H9 (cell line): ENCODE measurements around the gene DMD. TPM values are rescaled to one million over a fixed set of nuclear protein-coding genes. Genes with fewer than 3 reads are reported as not detected.

Experiments used
- DNase-seq: peaks from one replicate; pipeline ENCODE4 v3.0.0-alpha.2; 2017
- H2AFZ ChIP-seq: one replicate; pipeline ENCODE4 v1.6.1; 2013; ENCODE audit warnings: mild to moderate bottlenecking, low read length, control low read depth, moderate library complexity
- H2AK5ac ChIP-seq: 2 replicates; pipeline ENCODE4 v1.6.1; 2013; ENCODE audit warnings: low read length, control low read depth, mixed read lengths; ENCODE audit not compliant: insufficient read length
- H2BK120ac ChIP-seq: one replicate; pipeline ENCODE4 v1.6.1; 2013; ENCODE audit warnings: low read depth, mild to moderate bottlenecking, low read length, control low read depth, inconsistent platforms; ENCODE audit not compliant: poor library complexity, severe bottlenecking
- H2BK12ac ChIP-seq: 2 replicates; pipeline ENCODE4 v1.6.1; 2013; ENCODE audit warnings: low read length, control low read depth, mixed read lengths, low read depth; ENCODE audit not compliant: insufficient read length
- H2BK15ac ChIP-seq: 2 replicates; pipeline ENCODE4 v1.6.1; 2013; ENCODE audit warnings: low read depth, low read length, control low read depth
- H2BK20ac ChIP-seq: one replicate; pipeline ENCODE4 v1.6.1; 2013; ENCODE audit warnings: low read depth, mild to moderate bottlenecking, low read length, control low read depth, inconsistent platforms; ENCODE audit not compliant: poor library complexity, severe bottlenecking
- H2BK5ac ChIP-seq: 2 replicates; pipeline ENCODE4 v1.6.1; 2013; ENCODE audit warnings: low read length, control low read depth, mixed read lengths; ENCODE audit not compliant: insufficient read length
- H3K14ac ChIP-seq: 2 replicates; pipeline ENCODE4 v1.6.1; 2013; ENCODE audit warnings: low read length, control low read depth; ENCODE audit not compliant: insufficient read depth
- H3K18ac ChIP-seq: 2 replicates; pipeline ENCODE4 v1.6.1; 2013; ENCODE audit warnings: low read depth, mild to moderate bottlenecking, mixed read lengths, low read length, control low read depth; ENCODE audit not compliant: insufficient read length
- H3K23ac ChIP-seq: 2 replicates; pipeline ENCODE4 v1.6.1; 2013; ENCODE audit warnings: low read length, control low read depth, mixed read lengths, low read depth; ENCODE audit not compliant: insufficient read length
- H3K23me2 ChIP-seq: 2 replicates; pipeline ENCODE4 v1.6.1; 2013; ENCODE audit warnings: low read depth, mild to moderate bottlenecking, mixed read lengths, low read length, control low read depth; ENCODE audit not compliant: insufficient read length, poor library complexity, severe bottlenecking
- H3K27ac ChIP-seq: 2 replicates; pipeline ENCODE4 v1.5.1; 2013; ENCODE audit warnings: low read length, control low read depth, mixed read lengths, low read depth; ENCODE audit not compliant: insufficient read length
- H3K27me3 ChIP-seq: 2 replicates; pipeline ENCODE4 v1.6.1; 2013; ENCODE audit warnings: low read length, control low read depth, inconsistent platforms; ENCODE audit not compliant: insufficient read depth
- H3K4ac ChIP-seq: 2 replicates; pipeline ENCODE4 v1.6.1; 2013; ENCODE audit warnings: low read depth, mild to moderate bottlenecking, control low read depth, inconsistent platforms, low read length, moderate library complexity
- H3K4me1 ChIP-seq: 2 replicates; pipeline ENCODE4 v1.6.1; 2013; ENCODE audit warnings: low read length, control low read depth, inconsistent platforms; ENCODE audit not compliant: insufficient read depth
- H3K4me2 ChIP-seq: 2 replicates; pipeline ENCODE4 v1.6.1; 2013; ENCODE audit warnings: low read length, control low read depth, mixed read lengths; ENCODE audit not compliant: insufficient read length, insufficient read depth
- H3K56ac ChIP-seq: 2 replicates; pipeline ENCODE4 v1.6.1; 2013; ENCODE audit warnings: low read depth, mild to moderate bottlenecking, mixed read lengths, low read length, control low read depth; ENCODE audit not compliant: insufficient read length
- H3K79me1 ChIP-seq: 2 replicates; pipeline ENCODE4 v1.6.1; 2013; ENCODE audit warnings: low read depth, mild to moderate bottlenecking, moderate library complexity, low read length, control low read depth, inconsistent platforms; ENCODE audit not compliant: insufficient read depth, poor library complexity, severe bottlenecking
- H3K79me2 ChIP-seq: 2 replicates; pipeline ENCODE4 v1.6.1; 2013; ENCODE audit warnings: low read length, control low read depth, inconsistent platforms; ENCODE audit not compliant: insufficient read depth
- H3K9ac ChIP-seq: 2 replicates; pipeline ENCODE4 v1.6.1; 2013; ENCODE audit warnings: low read length, control low read depth, mixed read lengths; ENCODE audit not compliant: insufficient read length; ENCODE audit errors: extremely low read depth
- H3K9me3 ChIP-seq: one replicate; pipeline ENCODE4 v1.6.1; 2013; ENCODE audit warnings: low read depth, low read length, inconsistent platforms; ENCODE audit not compliant: control insufficient read depth
- H3T11ph ChIP-seq: one replicate; pipeline ENCODE4 v1.6.1; 2013; ENCODE audit warnings: mild to moderate bottlenecking, low read length, control low read depth, inconsistent platforms
- H4K20me1 ChIP-seq: one replicate; pipeline ENCODE4 v1.6.1; 2013; ENCODE audit not compliant: control insufficient read depth, insufficient read length, insufficient read depth
- H4K5ac ChIP-seq: 2 replicates; pipeline ENCODE4 v1.6.1; 2013; ENCODE audit warnings: low read depth, mild to moderate bottlenecking, mixed read lengths, low read length, control low read depth; ENCODE audit not compliant: insufficient read length
- H4K8ac ChIP-seq: replicated peaks from 2 replicates; pipeline ENCODE4 v1.6.1; 2013; ENCODE audit warnings: low read length, control low read depth, mixed read lengths, low read depth; ENCODE audit not compliant: insufficient read length
- H4K91ac ChIP-seq: 2 replicates; pipeline ENCODE4 v1.6.1; 2013; ENCODE audit warnings: low read depth, mild to moderate bottlenecking, moderate library complexity, mixed read lengths, low read length, control low read depth; ENCODE audit not compliant: insufficient read length
- H3K27ac Mint-ChIP-seq, 3 experiments: 2 replicates in 2 of 3; 3 replicates in 1 of 3; pipeline ENCODE4 v1.8.0; 2020 to 2021; ENCODE audit warnings: mixed read lengths in 3 of 3, mild to moderate bottlenecking in 1 of 3, moderate library complexity in 1 of 3
- H3K27me3 Mint-ChIP-seq: 2 replicates; pipeline ENCODE4 v1.8.0; 2021; ENCODE audit warnings: low read depth, mild to moderate bottlenecking, moderate library complexity, mixed read lengths
- H3K36me3 Mint-ChIP-seq, 3 experiments: 2 replicates in 2 of 3; 3 replicates in 1 of 3; pipeline ENCODE4 v1.8.0; 2020 to 2021; ENCODE audit warnings: low read depth in 3 of 3, mixed read lengths in 3 of 3; ENCODE audit not compliant: insufficient read depth in 1 of 3
- H3K4me1 Mint-ChIP-seq, 2 experiments: 2 replicates each; pipeline ENCODE4 v1.8.0; 2020; ENCODE audit warnings: mixed read lengths in 2 of 2
- H3K4me3 Mint-ChIP-seq, 2 experiments: 2 replicates in 1 of 2; 3 replicates in 1 of 2; pipeline ENCODE4 v1.8.0; 2020 to 2021; ENCODE audit warnings: mild to moderate bottlenecking in 2 of 2, mixed read lengths in 2 of 2, moderate library complexity in 1 of 2
- H3K9me3 Mint-ChIP-seq, 2 experiments: 2 replicates in 1 of 2; 3 replicates in 1 of 2; pipeline ENCODE4 v1.8.0; 2020; ENCODE audit warnings: mild to moderate bottlenecking in 2 of 2, mixed read lengths in 2 of 2, moderate library complexity in 1 of 2
- WGBS: extraction: QIAGEN DNeasy Blood & Tissue Kit; methylation state at CpG from one replicate; pipeline ENCODE4 v1.1.7; 2013; ENCODE audit warnings: missing lambda C conversion rate, low lambda C conversion rate, mixed read lengths; ENCODE audit not compliant: insufficient read length; ENCODE audit errors: extremely low coverage; 5-methylcytosine and 5-hydroxymethylcytosine counted together
- total RNA-seq: library from RNA; stranded (reverse); gene quantifications from 2 replicates; pipeline ENCODE4 v1.2.1, GENCODE V29; 2021
- TF ChIP-seq, protein P1 (sequence below): fragments of 200-600 bp; sonication (generic); conservative IDR thresholded peaks from 3 replicates; pipeline ENCODE4 v1.8.0; 2021; ENCODE audit warnings: antibody characterized with exemption, mild to moderate bottlenecking

DMD gene
- total RNA-seq, 1 experiment from 2014 or later, result 3.8 TPM

GRCh38 chrX:33198561-33199279, 12.6 kb downstream of the DMD start:
- Histone ChIP-seq H3K23me2 (no peaks in the 10 kb centered on the region), H3K56ac (no peak overlapping the region), H2BK12ac (no peak overlapping the region), H3T11ph (no peak overlapping the region), H2AK5ac (no peak overlapping the region), H2BK15ac (no peak overlapping the region), H3K9me3 (no peaks in the 10 kb centered on the region), H3K4ac (no peak overlapping the region), H2AFZ (no peak overlapping the region), H3K9ac (no peak overlapping the region), H2BK20ac (no peak overlapping the region), H3K23ac (no peak overlapping the region), H3K27me3 (no peaks in the 10 kb centered on the region), H3K79me2 (no peaks in the 10 kb centered on the region), H2BK120ac (no peak overlapping the region), H4K5ac (no peak overlapping the region), H4K8ac (no peak overlapping the region), H3K4me1 (no peaks in the 10 kb centered on the region), H4K91ac (no peak overlapping the region), H4K20me1 (no peaks in the 10 kb centered on the region), H3K27ac (no peak overlapping the region), H3K79me1 (no peaks in the 10 kb centered on the region), H2BK5ac (no peak overlapping the region), H3K4me2 (no peak overlapping the region), H3K14ac (no peak overlapping the region), H3K18ac (no peak overlapping the region)
- H3K27me3 Mint-ChIP-seq, result no peaks in the 10 kb centered on the region; the same call in 1 of the 2 replicates
- H3K27ac Mint-ChIP-seq, result no peak overlapping the region
- no peak overlapping the region for H3K4me3 Mint-ChIP-seq
- H3K36me3 Mint-ChIP-seq, result no peaks in the 10 kb centered on the region
- no peak for DNase-seq
- TF ChIP-seq, protein P1, sequence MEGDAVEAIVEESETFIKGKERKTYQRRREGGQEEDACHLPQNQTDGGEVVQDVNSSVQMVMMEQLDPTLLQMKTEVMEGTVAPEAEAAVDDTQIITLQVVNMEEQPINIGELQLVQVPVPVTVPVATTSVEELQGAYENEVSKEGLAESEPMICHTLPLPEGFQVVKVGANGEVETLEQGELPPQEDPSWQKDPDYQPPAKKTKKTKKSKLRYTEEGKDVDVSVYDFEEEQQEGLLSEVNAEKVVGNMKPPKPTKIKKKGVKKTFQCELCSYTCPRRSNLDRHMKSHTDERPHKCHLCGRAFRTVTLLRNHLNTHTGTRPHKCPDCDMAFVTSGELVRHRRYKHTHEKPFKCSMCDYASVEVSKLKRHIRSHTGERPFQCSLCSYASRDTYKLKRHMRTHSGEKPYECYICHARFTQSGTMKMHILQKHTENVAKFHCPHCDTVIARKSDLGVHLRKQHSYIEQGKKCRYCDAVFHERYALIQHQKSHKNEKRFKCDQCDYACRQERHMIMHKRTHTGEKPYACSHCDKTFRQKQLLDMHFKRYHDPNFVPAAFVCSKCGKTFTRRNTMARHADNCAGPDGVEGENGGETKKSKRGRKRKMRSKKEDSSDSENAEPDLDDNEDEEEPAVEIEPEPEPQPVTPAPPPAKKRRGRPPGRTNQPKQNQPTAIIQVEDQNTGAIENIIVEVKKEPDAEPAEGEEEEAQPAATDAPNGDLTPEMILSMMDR, result no peak
- no CpG with 5 or more reads among the region's 8 CpGs for WGBS
- peaks cover 3 to 10% of the 10 kb centered on the region in 2 experiments for H3K4me1 Mint-ChIP-seq
- H3K9me3 Mint-ChIP-seq, result peaks cover 3 to 8% of the 10 kb centered on the region in 2 experiments; a peak in 3 of 5 replicates
